OCI-LY7 (cell line): ENCODE data around the gene GSN. TPM values are rescaled to one million over a fixed set of nuclear protein-coding genes. Genes with fewer than 3 reads are reported as not detected.

Source experiments
- BruUV-seq: library from RNA; stranded (reverse); fragments of 400-500 nt; replicated peaks from 2 replicates; lab custom pipeline; 2021; lab: Mats Ljungman, UMichigan
- CTCF ChIA-PET: fragments of 300-600 bp; sonication (Branson Sonifier 250); formaldehyde crosslinking; loops from one replicate; lab custom pipeline; 2022; ENCODE audit warnings: antibody characterized with exemption; ENCODE audit not compliant: unreplicated experiment; lab: Charles Lee
- POLR2A ChIA-PET: fragments of 300-600 bp; sonication (Branson Sonifier 250); formaldehyde crosslinking; loops from one replicate; lab custom pipeline; 2022; ENCODE audit warnings: antibody characterized with exemption; lab: Charles Lee
- DNase-seq: peaks from one replicate; pipeline ENCODE4 v3.0.0-alpha.2; 2015; ENCODE audit warnings: low spot score
- H2AFZ ChIP-seq: fragments of 200-600 bp; sonication (generic), shearing (Covaris generic); 2 replicates; pipeline ENCODE4 v1.6.1; 2014; ENCODE audit warnings: mild to moderate bottlenecking, antibody characterized with exemption, low read length, moderate library complexity
- H3K27ac ChIP-seq: fragments of 200-600 bp; sonication (generic); 2 replicates; pipeline ENCODE4 v1.5.1; 2014; ENCODE audit warnings: mixed run types, low read depth, mild to moderate bottlenecking, moderate library complexity, low read length, inconsistent platforms; ENCODE audit not compliant: poor library complexity, severe bottlenecking
- H3K36me3 ChIP-seq: fragments of 200-600 bp; sonication (generic); 2 replicates; pipeline ENCODE4 v1.6.1; 2014; ENCODE audit warnings: mild to moderate bottlenecking, antibody characterized with exemption, low read length, moderate library complexity, mixed read lengths; ENCODE audit not compliant: insufficient read depth
- H3K4me1 ChIP-seq: fragments of 200-600 bp; sonication (generic); 2 replicates; pipeline ENCODE4 v1.5.1; 2014; ENCODE audit warnings: mild to moderate bottlenecking, low read length; ENCODE audit not compliant: insufficient read depth, poor library complexity, severe bottlenecking
- H3K4me2 ChIP-seq: fragments of 200-600 bp; sonication (generic); 2 replicates; pipeline ENCODE4 v1.6.1; 2014; ENCODE audit warnings: mild to moderate bottlenecking, low read length
- H3K4me3 ChIP-seq: fragments of 200-600 bp; sonication (generic); 2 replicates; pipeline ENCODE4 v1.5.1; 2014; ENCODE audit warnings: mild to moderate bottlenecking, low read depth, low read length; ENCODE audit not compliant: poor library complexity, severe bottlenecking
- H3K79me2 ChIP-seq: fragments of 200-600 bp; sonication (generic); 2 replicates; pipeline ENCODE4 v1.6.1; 2016; ENCODE audit warnings: low read depth, mild to moderate bottlenecking, low read length, moderate library complexity, mixed read lengths; ENCODE audit not compliant: insufficient read depth
- H3K9me2 ChIP-seq: fragments of 200-600 bp; sonication (generic); 2 replicates; pipeline ENCODE4 v1.6.1; 2016; ENCODE audit warnings: mild to moderate bottlenecking, low read length, mixed read lengths; ENCODE audit not compliant: insufficient read depth
- H3K9me3 ChIP-seq: fragments of 200-600 bp; sonication (generic); 2 replicates; pipeline ENCODE4 v1.6.1; 2014; ENCODE audit warnings: mild to moderate bottlenecking, mixed run types, low read length, mixed read lengths
- H4K20me1 ChIP-seq: fragments of 200-600 bp; sonication (generic); 2 replicates; pipeline ENCODE4 v1.6.1; 2014; ENCODE audit warnings: mild to moderate bottlenecking, antibody characterized with exemption, low read length, moderate library complexity, mixed read lengths; ENCODE audit not compliant: insufficient read depth
- EZH2phosphoT487 ChIP-seq: fragments of 200-600 bp; sonication (generic); IDR thresholded peaks from 2 replicates; pipeline ENCODE4 v1.6.1; 2018; ENCODE audit warnings: low read depth, borderline replicate concordance, mild to moderate bottlenecking, mixed run types, antibody characterized with exemption, low read length, moderate library complexity, mixed read lengths
- intact Hi-C: fragments of 100-400 bp; cut with micrococcal nuclease; formaldehyde crosslinking; loops from one replicate; pipeline ENCODE4 v1.10.0; 2022; ENCODE audit not compliant: unreplicated experiment
- total RNA-seq, 2 experiments: library from RNA; depleted of rRNA in 1 of 2; stranded (reverse); fragments of >200 nt in 1 of 2; shearing (Covaris generic) in 1 of 2; gene quantifications; 2 replicates each; pipeline ENCODE4 v1.2.3, GENCODE V29; 2014 to 2022
- TF ChIP-seq, protein P1 (sequence below): fragments of 200-600 bp; sonication (generic); conservative IDR thresholded peaks from 2 replicates; pipeline ENCODE4 v1.5.1; 2014; ENCODE audit warnings: mild to moderate bottlenecking, antibody characterized with exemption, low read length, moderate library complexity, mixed read lengths

Gene GSN
- total RNA-seq, 2 experiments from 2014 or later: 13.4 to 16.3 TPM

DNA sequence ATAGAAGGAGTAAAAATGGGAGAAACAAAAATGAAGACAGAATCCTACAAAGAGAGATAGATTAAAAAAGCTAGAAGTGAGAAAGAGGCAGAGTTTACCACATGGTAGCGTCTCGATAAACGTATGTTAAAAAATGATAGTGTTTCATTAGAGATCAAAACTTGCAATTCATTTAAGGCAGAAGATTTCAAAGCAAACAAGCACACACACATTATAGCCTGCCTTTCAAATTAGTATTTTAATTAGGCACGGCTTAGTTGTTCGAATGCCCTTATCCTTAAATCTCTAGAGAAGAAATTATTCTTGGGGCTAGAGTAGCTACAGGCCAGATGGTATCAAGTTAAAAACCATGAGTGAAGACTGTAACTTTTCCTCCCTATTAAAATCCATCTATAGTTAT lies 96.1 kb downstream of the GSN start:
- intact Hi-C loops: no loop called here
- peaks cover 2% of the 10 kb centered on the region for H3K4me1 ChIP-seq
- H4K20me1 ChIP-seq: no peaks in the 10 kb centered on the region
- H3K36me3 ChIP-seq: no peaks in the 10 kb centered on the region
- CTCF ChIA-PET: no interaction called here
- H3K9me2 ChIP-seq: no peaks in the 10 kb centered on the region
- no peak for TF ChIP-seq EZH2phosphoT487
- TF ChIP-seq, protein P1, sequence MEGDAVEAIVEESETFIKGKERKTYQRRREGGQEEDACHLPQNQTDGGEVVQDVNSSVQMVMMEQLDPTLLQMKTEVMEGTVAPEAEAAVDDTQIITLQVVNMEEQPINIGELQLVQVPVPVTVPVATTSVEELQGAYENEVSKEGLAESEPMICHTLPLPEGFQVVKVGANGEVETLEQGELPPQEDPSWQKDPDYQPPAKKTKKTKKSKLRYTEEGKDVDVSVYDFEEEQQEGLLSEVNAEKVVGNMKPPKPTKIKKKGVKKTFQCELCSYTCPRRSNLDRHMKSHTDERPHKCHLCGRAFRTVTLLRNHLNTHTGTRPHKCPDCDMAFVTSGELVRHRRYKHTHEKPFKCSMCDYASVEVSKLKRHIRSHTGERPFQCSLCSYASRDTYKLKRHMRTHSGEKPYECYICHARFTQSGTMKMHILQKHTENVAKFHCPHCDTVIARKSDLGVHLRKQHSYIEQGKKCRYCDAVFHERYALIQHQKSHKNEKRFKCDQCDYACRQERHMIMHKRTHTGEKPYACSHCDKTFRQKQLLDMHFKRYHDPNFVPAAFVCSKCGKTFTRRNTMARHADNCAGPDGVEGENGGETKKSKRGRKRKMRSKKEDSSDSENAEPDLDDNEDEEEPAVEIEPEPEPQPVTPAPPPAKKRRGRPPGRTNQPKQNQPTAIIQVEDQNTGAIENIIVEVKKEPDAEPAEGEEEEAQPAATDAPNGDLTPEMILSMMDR: no peak
- no peaks in the 10 kb centered on the region for H3K9me3 ChIP-seq
- BruUV-seq: no TSS peak
- POLR2A ChIA-PET: interaction anchor here (0.7 kb wide), 1 partner anchor 571 kb away, joined by 4 read pairs; the partner anchor contains the start of gene FBXW2
- DNase-seq: no peak
- H3K4me2 ChIP-seq: no peak overlapping the region
- H3K79me2 ChIP-seq: no peaks in the 10 kb centered on the region
- no peak overlapping the region for H3K27ac ChIP-seq
- H2AFZ ChIP-seq: no peak overlapping the region
- H3K4me3 ChIP-seq: no peak overlapping the region

GRCh38 chr9:121364886-121365285 lies 96.9 kb downstream of the GSN start:
- ChIA-PET POLR2A (no interaction called here), CTCF (interaction anchor here (0.8 kb wide), 1 partner anchor 69 kb away, joined by 3 read pairs; no protein-coding TSS in a partner anchor)
- H3K36me3 ChIP-seq: no peaks in the 10 kb centered on the region
- H3K9me2 ChIP-seq: no peaks in the 10 kb centered on the region
- H3K4me3 ChIP-seq: no peak overlapping the region
- H4K20me1 ChIP-seq: no peaks in the 10 kb centered on the region
- no peak for DNase-seq
- no peaks in the 10 kb centered on the region for H3K9me3 ChIP-seq
- no peak overlapping the region for H3K27ac ChIP-seq
- no peak overlapping the region for H2AFZ ChIP-seq
- intact Hi-C loops: no loop called here
- TF ChIP-seq EZH2phosphoT487: no peak
- TF ChIP-seq, protein P1: no peak
- no TSS peak for BruUV-seq
- H3K4me1 ChIP-seq: peaks cover 8% of the 10 kb centered on the region
- no peaks in the 10 kb centered on the region for H3K79me2 ChIP-seq
- H3K4me2 ChIP-seq: no peak overlapping the region

- TF ChIP-seq, protein P1: no peak
- no peak for TF ChIP-seq EZH2phosphoT487
- Histone ChIP-seq H2AFZ (no peak overlapping the region), H3K79me2 (no peaks in the 10 kb centered on the region), H3K9me3 (no peaks in the 10 kb centered on the region), H3K36me3 (no peaks in the 10 kb centered on the region), H4K20me1 (no peaks in the 10 kb centered on the region), H3K4me2 (no peak overlapping the region), H3K4me1 (peaks cover 10% of the 10 kb centered on the region), H3K4me3 (no peak overlapping the region), H3K9me2 (no peaks in the 10 kb centered on the region), H3K27ac (no peak overlapping the region)
- POLR2A ChIA-PET: no interaction called here
- DNase-seq: no peak
- intact Hi-C loops: no loop called here
- CTCF ChIA-PET: interaction anchor here (0.8 kb wide), 1 partner anchor 70 kb away, joined by 3 read pairs; no protein-coding TSS in a partner anchor
- no TSS peak for BruUV-seq
These were observed 97.6 kb downstream of the GSN start for GRCh38 chr9:121365564-121365963.
